SH-SY5Y (cell line): ENCODE measurements around the gene SLCO1A2.

ENCODE experiments used
- GATA2 ChIP-seq: IDR thresholded peaks from 2 replicates; pipeline ENCODE4 v1.6.1; 2011; ENCODE audit warnings: mild to moderate bottlenecking, low read depth, low read length
- GATA3 ChIP-seq: IDR thresholded peaks from 2 replicates; pipeline ENCODE4 v1.6.1; 2011; ENCODE audit warnings: low read depth, mild to moderate bottlenecking, low read length, moderate library complexity

DNA sequence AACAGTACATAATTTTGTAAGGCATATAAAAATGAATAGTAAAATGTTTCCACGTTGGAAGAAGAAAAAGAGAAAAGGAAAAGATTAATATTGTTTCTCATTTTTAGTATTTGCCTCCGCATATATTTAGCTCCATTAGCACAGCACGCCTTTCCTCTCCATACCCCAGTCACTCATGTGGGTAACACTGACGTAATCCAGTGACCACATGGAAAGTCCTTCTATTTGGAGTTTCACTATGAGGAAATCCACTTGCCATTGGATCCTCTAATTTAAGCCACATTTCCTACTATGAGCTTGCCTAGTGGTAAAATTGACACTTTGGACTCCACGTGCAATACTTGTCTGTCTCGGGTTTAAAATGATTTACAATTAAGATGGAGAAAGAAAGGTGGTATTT lies 5.7 kb upstream of the SLCO1A2 start:
- TF ChIP-seq GATA3 (no peak), GATA2 (no peak)
